H1 (cell line): ENCODE data around the gene CFD. TPM values are rescaled to one million over a fixed set of nuclear protein-coding genes. Genes with fewer than 3 reads are reported as not detected.

Experiments
- CTCF ChIA-PET: fragments of 300-600 bp; sonication (Branson Sonifier 250); formaldehyde crosslinking; loops from one replicate; lab custom pipeline; 2021; ENCODE audit not compliant: partially characterized antibody; lab: Charles Lee
- POLR2A ChIA-PET: fragments of 300-600 bp; sonication (Branson Sonifier 250); formaldehyde crosslinking; loops from one replicate; lab custom pipeline; 2021; ENCODE audit warnings: inconsistent platforms; ENCODE audit not compliant: partially characterized antibody; lab: Charles Lee
- DNase-seq, 2 experiments: peaks; one replicate each; pipeline versions ENCODE4 v3.0.0 to v3.0.0-alpha.2; 2010 to 2022; ENCODE audit warnings: low spot score in 2 of 2, low read depth in 1 of 2, mixed read lengths in 1 of 2
- FAIRE-seq: peaks from 2 replicates; lab custom pipeline; 2011; peaks lifted over from hg19 to GRCh38; lab: Jason Lieb, UNC
- H2AFZ ChIP-seq: 2 replicates; pipeline ENCODE4 v1.8.1; 2012; ENCODE audit warnings: low read length, inconsistent platforms
- H2AK5ac ChIP-seq: 2 replicates; pipeline ENCODE4 v1.6.1; 2013; ENCODE audit warnings: low read depth, low read length
- H2BK120ac ChIP-seq: replicated peaks from 2 replicates; pipeline ENCODE3; 2013; ENCODE audit warnings: low read depth, low read length, inconsistent platforms
- H2BK12ac ChIP-seq: 2 replicates; pipeline ENCODE4 v1.6.1; 2013; ENCODE audit warnings: low read depth, low read length
- H2BK15ac ChIP-seq: 2 replicates; pipeline ENCODE4 v1.6.1; 2013; ENCODE audit warnings: low read length
- H2BK20ac ChIP-seq: 2 replicates; pipeline ENCODE4 v1.6.1; 2013; ENCODE audit warnings: low read length
- H2BK5ac ChIP-seq: 2 replicates; pipeline ENCODE4 v1.6.1; 2013; ENCODE audit warnings: low read depth, low read length
- H3K14ac ChIP-seq: 2 replicates; pipeline ENCODE4 v1.6.1; 2013; ENCODE audit warnings: inconsistent platforms; ENCODE audit not compliant: insufficient read length
- H3K18ac ChIP-seq: 2 replicates; pipeline ENCODE4 v1.6.1; 2013; ENCODE audit warnings: low read length; ENCODE audit errors: extremely low read depth
- H3K23ac ChIP-seq: 2 replicates; pipeline ENCODE4 v1.6.1; 2013; ENCODE audit warnings: inconsistent platforms; ENCODE audit not compliant: insufficient read length
- H3K23me2 ChIP-seq: 2 replicates; pipeline ENCODE4 v1.6.1; 2013; ENCODE audit warnings: low read depth, low read length
- H3K27ac ChIP-seq: 2 replicates; pipeline ENCODE4 v1.6.1; 2011; ENCODE audit warnings: low read depth, low read length, inconsistent platforms
- H3K27me3 ChIP-seq, 4 experiments: replicated peaks in 1 of 4; 1 replicate in 1 of 4; 2 replicates in 3 of 4; pipeline versions ENCODE4 v1.6.1 to v1.8.1; 2011 to 2013; ENCODE audit warnings: low read length in 3 of 4, mild to moderate bottlenecking in 3 of 4, inconsistent platforms in 2 of 4, mixed read lengths in 2 of 4, moderate library complexity in 1 of 4; ENCODE audit not compliant: control insufficient read depth in 3 of 4, insufficient read depth in 3 of 4; ENCODE audit errors: extremely low read depth in 1 of 4
- H3K36me3 ChIP-seq, 4 experiments: 2 replicates each; pipeline versions ENCODE4 v1.6.1 to v1.8.1; 2011 to 2013; ENCODE audit warnings: mild to moderate bottlenecking in 4 of 4, low read length in 3 of 4, moderate library complexity in 2 of 4, control low read depth in 1 of 4, inconsistent platforms in 1 of 4; ENCODE audit not compliant: insufficient read depth in 4 of 4, control insufficient read depth in 2 of 4
- H3K4ac ChIP-seq: replicated peaks from 2 replicates; pipeline ENCODE3; 2013; ENCODE audit warnings: low read length, low read depth, mixed read lengths, inconsistent platforms; ENCODE audit not compliant: insufficient read length
- H3K4me1 ChIP-seq, 4 experiments: replicated peaks in 1 of 4; 1 replicate in 1 of 4; 2 replicates in 3 of 4; pipeline versions ENCODE4 v1.6.1 to v1.8.1; 2011 to 2013; ENCODE audit warnings: low read length in 3 of 4, inconsistent platforms in 2 of 4, mixed read lengths in 1 of 4; ENCODE audit not compliant: insufficient read depth in 4 of 4, control insufficient read depth in 3 of 4
- H3K4me2 ChIP-seq, 2 experiments: 2 replicates each; pipeline versions ENCODE4 v1.6.1 to v1.8.1; 2011 to 2013; ENCODE audit warnings: low read depth in 2 of 2, low read length in 2 of 2, control low read depth in 1 of 2, inconsistent platforms in 1 of 2, mild to moderate bottlenecking in 1 of 2; ENCODE audit not compliant: insufficient read depth in 1 of 2
- H3K4me3 ChIP-seq, 4 experiments: fragments of 200-600, 300-600 bp in 1 of 4; sonication (generic), shearing (Covaris generic), sonication (Bioruptor Twin) in 1 of 4; 2 replicates each; pipeline versions ENCODE4 v1.5.1 to v1.8.1; 2011 to 2016; ENCODE audit warnings: low read length in 4 of 4, low read depth in 3 of 4, control low read depth in 2 of 4, inconsistent platforms in 2 of 4, mild to moderate bottlenecking in 2 of 4, mixed read lengths in 1 of 4, moderate library complexity in 1 of 4; ENCODE audit not compliant: insufficient read depth in 2 of 4; ENCODE audit errors: extremely low read depth in 1 of 4
- H3K56ac ChIP-seq: replicated peaks from 2 replicates; pipeline ENCODE3; 2013; ENCODE audit warnings: low read depth, mild to moderate bottlenecking, mixed read lengths, low read length, inconsistent platforms; ENCODE audit not compliant: insufficient read length
- H3K79me1 ChIP-seq: 2 replicates; pipeline ENCODE4 v1.6.1; 2013; ENCODE audit warnings: low read depth, low read length, control low read depth
- H3K79me2 ChIP-seq, 2 experiments: 2 replicates each; pipeline versions ENCODE4 v1.6.1 to v1.8.1; 2012 to 2013; ENCODE audit warnings: low read length in 2 of 2, mild to moderate bottlenecking in 2 of 2, inconsistent platforms in 1 of 2; ENCODE audit not compliant: insufficient read depth in 2 of 2, control insufficient read depth in 1 of 2
- H3K9ac ChIP-seq, 4 experiments: replicated peaks in 1 of 4; 1 replicate in 1 of 4; 2 replicates in 3 of 4; pipeline versions ENCODE4 v1.6.1 to v1.8.1; 2011 to 2013; ENCODE audit warnings: low read depth in 3 of 4, low read length in 3 of 4, control low read depth in 2 of 4, mild to moderate bottlenecking in 2 of 4, moderate library complexity in 2 of 4, inconsistent platforms in 1 of 4; ENCODE audit errors: extremely low read depth in 1 of 4
- H3K9me3 ChIP-seq, 2 experiments: 2 replicates each; pipeline versions ENCODE4 v1.6.1 to v1.8.1; 2012 to 2013; ENCODE audit warnings: mild to moderate bottlenecking in 2 of 2, moderate library complexity in 2 of 2, control low read depth in 1 of 2, inconsistent platforms in 1 of 2, low read depth in 1 of 2, low read length in 1 of 2, mixed read lengths in 1 of 2; ENCODE audit not compliant: insufficient read depth in 2 of 2
- H4K20me1 ChIP-seq, 2 experiments: replicated peaks in 1 of 2; 2 replicates each; pipeline versions ENCODE3 to v1.8.1; 2011 to 2013; ENCODE audit warnings: inconsistent platforms in 2 of 2, low read length in 2 of 2, mild to moderate bottlenecking in 1 of 2; ENCODE audit not compliant: insufficient read depth in 2 of 2, control insufficient read depth in 1 of 2
- H4K5ac ChIP-seq: 2 replicates; pipeline ENCODE4 v1.6.1; 2013; ENCODE audit warnings: low read length, low read depth, mixed read lengths, inconsistent platforms; ENCODE audit not compliant: insufficient read length
- H4K8ac ChIP-seq: 2 replicates; pipeline ENCODE4 v1.8.0; 2013; ENCODE audit warnings: mild to moderate bottlenecking, moderate library complexity, low read length, inconsistent platforms; ENCODE audit not compliant: insufficient read depth; ENCODE audit errors: extremely low read depth
- H4K91ac ChIP-seq: replicated peaks from 2 replicates; pipeline ENCODE3; 2013; ENCODE audit warnings: low read length, mixed read lengths, inconsistent platforms; ENCODE audit not compliant: insufficient read length
- CBX5 ChIP-seq: fragments of 300-800, 300-1000 bp; sonication (generic); IDR thresholded peaks from 2 replicates; pipeline ENCODE4 v1.7.1; 2016; ENCODE audit warnings: antibody characterized with exemption, low read length, low read depth
- E2F6 ChIP-seq: IDR thresholded peaks from 2 replicates; pipeline ENCODE4 v1.6.1; 2012; ENCODE audit warnings: inconsistent platforms
- EGR1 ChIP-seq: IDR thresholded peaks from 2 replicates; pipeline ENCODE4 v1.6.1; 2011; ENCODE audit warnings: low read depth, low read length, borderline replicate concordance
- GABPA ChIP-seq: IDR thresholded peaks from 2 replicates; pipeline ENCODE4 v1.6.1; 2011; ENCODE audit warnings: mild to moderate bottlenecking, low read length, moderate library complexity, borderline replicate concordance; ENCODE audit not compliant: insufficient read depth
- JUN ChIP-seq: IDR thresholded peaks from 2 replicates; pipeline ENCODE4 v1.6.1; 2011; ENCODE audit warnings: low read depth, mild to moderate bottlenecking, improper control_type of control experiment, low read length
- NRF1 ChIP-seq: IDR thresholded peaks from 2 replicates; pipeline ENCODE4 v1.6.1; 2011; ENCODE audit warnings: mild to moderate bottlenecking, low read depth, low read length, improper control_type of control experiment
- POLR2AphosphoS5 ChIP-seq: IDR thresholded peaks from 2 replicates; pipeline ENCODE4 v1.6.1; 2011; ENCODE audit warnings: low read depth, low read length
- RXRA ChIP-seq: IDR thresholded peaks from 2 replicates; pipeline ENCODE4 v1.6.1; 2011; ENCODE audit warnings: low read depth, mild to moderate bottlenecking, low read length, moderate library complexity; ENCODE audit not compliant: insufficient read depth
- SIRT6 ChIP-seq: IDR thresholded peaks from one replicate; pipeline ENCODE4 v1.7.1; 2012; ENCODE audit warnings: low read length, inconsistent platforms
- SIX5 ChIP-seq: IDR thresholded peaks from 2 replicates; pipeline ENCODE4 v1.6.1; 2011; ENCODE audit warnings: mild to moderate bottlenecking, low read depth, low read length
- SP1 ChIP-seq: IDR thresholded peaks from 2 replicates; pipeline ENCODE4 v1.6.1; 2011; ENCODE audit warnings: low read depth, low read length
- SUZ12 ChIP-seq: fragments of 200-600 bp; sonication (generic); IDR thresholded peaks from 2 replicates; pipeline ENCODE4 v1.6.1; 2012; ENCODE audit warnings: mild to moderate bottlenecking, inconsistent platforms, low read length, moderate library complexity, mixed read lengths
- TBP ChIP-seq: IDR thresholded peaks from 2 replicates; pipeline ENCODE4 v1.6.1; 2011; ENCODE audit warnings: low read depth, low read length, improper control_type of control experiment
- TEAD4 ChIP-seq: IDR thresholded peaks from 2 replicates; pipeline ENCODE4 v1.6.1; 2012; ENCODE audit warnings: low read depth, low read length, inconsistent platforms, mixed read lengths
- YY1 ChIP-seq: IDR thresholded peaks from 2 replicates; pipeline ENCODE4 v1.6.1; 2011; ENCODE audit warnings: low read depth, mild to moderate bottlenecking, low read length
- WGBS, 2 experiments: shearing (Covaris generic) in 1 of 2; methylation state at CpG; one replicate each; pipeline versions ENCODE4 v1.1.6 to v1.1.7; 2013 to 2015; ENCODE audit warnings: low lambda C conversion rate in 2 of 2, mixed read lengths in 2 of 2, inconsistent platforms in 1 of 2, low coverage in 1 of 2, missing lambda C conversion rate in 1 of 2; ENCODE audit not compliant: insufficient replicate concordance in 2 of 2, insufficient coverage in 1 of 2, insufficient read length in 1 of 2; ENCODE audit errors: extremely low coverage in 1 of 2, missing lambda C conversion rate in 1 of 2; 5-methylcytosine and 5-hydroxymethylcytosine counted together
- polyA plus RNA-seq, 7 experiments: library from polyadenylated mRNA; depleted of rRNA in 3 of 7; stranded (reverse) in 5 of 7; unstranded in 2 of 7; fragments of >200 nt in 5 of 7; fragments of 200-250 nt in 2 of 7; gene quantifications; 1 replicate in 5 of 7; 2 replicates in 1 of 7; 4 replicates in 1 of 7; pipeline versions ENCODE4 v1.2.1 to v1.2.3, GENCODE V29; 2011 to 2013; ENCODE audit warnings: missing spikeins in 2 of 7, mixed read lengths in 2 of 7
- total RNA-seq: library from RNA; stranded (reverse); fragmentation: NEBNext Ultra II Directional; extraction: Animal tissue kit (Norgen Biotek cat#: 25700); gene quantifications from 2 replicates; pipeline ENCODE4 v1.2.1, GENCODE V29; 2021

The CFD gene
- total and polyA plus RNA-seq, 2 of the 8 experiments (the other 6 are each of a cell fraction or from before 2014, with no cell fraction given), result 1.7 to 2.8 TPM

- Histone ChIP-seq H3K79me2 (peaks cover 0 to 30% of the 10 kb centered on the region in 2 experiments; a peak in 3 of 4 replicates), H2BK20ac (no peak overlapping the region), H3K79me1 (peaks cover 10% of the 10 kb centered on the region), H3K27me3 (no peaks in the 10 kb centered on the region), H3K18ac (no peak overlapping the region), H3K4me1 (peaks cover 0 to 10% (median 4%) of the 10 kb centered on the region in 4 experiments; a peak in 4 of 7 replicates), H3K4ac (no peak overlapping the region), H3K9me3 (no peaks in the 10 kb centered on the region), H3K36me3 (peaks cover 0 to 5% (median 0%) of the 10 kb centered on the region in 4 experiments; a peak in 2 of 8 replicates), H3K27ac (no peak overlapping the region), H2BK120ac (no peak overlapping the region), H2BK12ac (no peak overlapping the region), H4K91ac (no peak overlapping the region), H2BK5ac (no peak overlapping the region), H3K56ac (no peak overlapping the region), H3K4me2 (no peak overlapping the region), H4K8ac (no peak overlapping the region), H2BK15ac (no peak overlapping the region), H3K23me2 (peaks cover 3% of the 10 kb centered on the region; the same call in 1 of the 2 replicates), H3K9ac (no peak overlapping the region), H4K5ac (no peak overlapping the region), H4K20me1 (peaks cover 20 to 32% of the 10 kb centered on the region in 2 experiments), H2AK5ac (no peak overlapping the region), H3K14ac (no peak overlapping the region), H3K23ac (no peak overlapping the region), H2AFZ (no peak overlapping the region), H3K4me3 (no peak overlapping the region)
- POLR2A ChIA-PET, result interaction anchor here (1.4 to 2.4 kb wide), 3 partner anchors 8 to 80 kb away, joined by 4 to 5 read pairs (median 5); partner anchors contain the start of gene WDR18
- CTCF ChIA-PET, result interaction anchor here (1.0 to 1.2 kb wide), 3 partner anchors 12 to 48 kb away, joined by 3 read pairs; partner anchors contain the start of gene KISS1R
- DNase-seq (no peak), FAIRE-seq (no peak)
- 94% methylated on average over 6 of the region's 8 CpGs; no CpG with 5 or more reads in 1 of the 2 experiments for WGBS, 2 experiments
- TF ChIP-seq EGR1 (no peak), TBP (no peak), JUN (no peak), GABPA (no peak), TEAD4 (no peak), SP1 (no peak), NRF1 (no peak), CBX5 (no peak), SIX5 (no peak), POLR2AphosphoS5 (no peak), YY1 (no peak), RXRA (no peak), SUZ12 (no peak), E2F6 (no peak), SIRT6 (no peak)
Observed at GRCh38 chr19:904545-904944, 45.1 kb downstream of the CFD start.
